Karpas-422 (cell line): Measurements from ENCODE around the gene GRK5. TPM values are rescaled to one million over a fixed set of nuclear protein-coding genes. Genes with fewer than 3 reads are reported as not detected.

Experiments used
- DNase-seq: peaks from one replicate; pipeline ENCODE4 v3.0.0-alpha.2; 2015
- H2AFZ ChIP-seq: fragments of 200-600 bp; sonication (generic); 2 replicates; pipeline ENCODE4 v1.6.1; 2014; ENCODE audit warnings: antibody characterized with exemption, low read length, mixed read lengths
- H3K27ac ChIP-seq: fragments of 200-600 bp; sonication (generic); 2 replicates; pipeline ENCODE4 v1.5.1; 2014; ENCODE audit warnings: mild to moderate bottlenecking, low read length, moderate library complexity
- H3K27me3 ChIP-seq: fragments of 200-600 bp; sonication (generic); 2 replicates; pipeline ENCODE4 v1.6.1; 2014; ENCODE audit warnings: low read length, mixed read lengths
- H3K36me3 ChIP-seq: fragments of 200-600 bp; sonication (generic); 2 replicates; pipeline ENCODE4 v1.6.1; 2014; ENCODE audit warnings: low read length, mixed read lengths; ENCODE audit not compliant: insufficient read depth
- H3K4me1 ChIP-seq: fragments of 200-600 bp; sonication (generic); 2 replicates; pipeline ENCODE4 v1.6.1; 2014; ENCODE audit warnings: mild to moderate bottlenecking, low read length, mixed read lengths
- H3K4me2 ChIP-seq: fragments of 200-600 bp; sonication (generic); 2 replicates; pipeline ENCODE4 v1.6.1; 2014; ENCODE audit warnings: low read length, low read depth, mild to moderate bottlenecking; ENCODE audit not compliant: poor library complexity, severe bottlenecking
- H3K4me3 ChIP-seq: fragments of 200-600 bp; sonication (generic); 2 replicates; pipeline ENCODE4 v1.5.1; 2014; ENCODE audit warnings: mild to moderate bottlenecking, antibody characterized with exemption, low read length, mixed read lengths
- H3K79me2 ChIP-seq: fragments of 200-600 bp; sonication (generic); 2 replicates; pipeline ENCODE4 v1.6.1; 2014; ENCODE audit warnings: mild to moderate bottlenecking, low read length, mixed read lengths
- H3K9ac ChIP-seq: fragments of 200-600 bp; sonication (generic); 2 replicates; pipeline ENCODE4 v1.6.0; 2014; ENCODE audit warnings: low read length
- H3K9me2 ChIP-seq: fragments of 200-600 bp; sonication (generic), shearing (Covaris generic); replicated peaks from 2 replicates; pipeline ENCODE4 v1.6.0; 2014; ENCODE audit warnings: mild to moderate bottlenecking, low read length, moderate library complexity; ENCODE audit not compliant: insufficient read depth
- H3K9me3 ChIP-seq: fragments of 300-700, 200-600 bp; sonication (generic); 2 replicates; pipeline ENCODE4 v1.6.1; 2014; ENCODE audit warnings: low read length, mixed read lengths
- H4K20me1 ChIP-seq: fragments of 200-600 bp; sonication (generic); 2 replicates; pipeline ENCODE4 v1.6.1; 2014; ENCODE audit warnings: mild to moderate bottlenecking, antibody characterized with exemption, low read length, low read depth; ENCODE audit not compliant: insufficient read depth
- total RNA-seq: library from RNA; depleted of rRNA; stranded (reverse); fragments of >200 nt; shearing (Covaris generic); gene quantifications from 2 replicates; pipeline ENCODE4 v1.2.3, GENCODE V29; 2014; ENCODE audit warnings: low replicate concordance

Gene GRK5
- total RNA-seq, 1 experiment from 2014 or later: 4.5 TPM

- H3K9ac ChIP-seq: no peak overlapping the region
- H4K20me1 ChIP-seq: no peaks in the 10 kb centered on the region
- H3K27ac ChIP-seq: no peak overlapping the region
- H3K4me2 ChIP-seq: no peak overlapping the region
- no peak overlapping the region for H3K4me3 ChIP-seq
- H3K79me2 ChIP-seq: no peaks in the 10 kb centered on the region
- DNase-seq: no peak
- no peaks in the 10 kb centered on the region for H3K36me3 ChIP-seq
- H3K9me2 ChIP-seq: no peaks in the 10 kb centered on the region
- no peaks in the 10 kb centered on the region for H3K27me3 ChIP-seq
- H3K4me1 ChIP-seq: peaks cover 1% of the 10 kb centered on the region; the same call in 1 of the 2 replicates
- no peaks in the 10 kb centered on the region for H3K9me3 ChIP-seq
- no peak overlapping the region for H2AFZ ChIP-seq
Observed at GRCh38 chr10:119495021-119495505, 287.7 kb downstream of the GRK5 start.

- DNase-seq: no peak
- Histone ChIP-seq H3K79me2 (no peaks in the 10 kb centered on the region), H3K27ac (no peak overlapping the region), H2AFZ (no peak overlapping the region), H3K36me3 (no peaks in the 10 kb centered on the region), H3K27me3 (no peaks in the 10 kb centered on the region), H3K4me2 (no peak overlapping the region), H3K9me3 (no peaks in the 10 kb centered on the region), H3K4me1 (no peaks in the 10 kb centered on the region), H3K4me3 (no peak overlapping the region), H3K9ac (no peak overlapping the region), H3K9me2 (no peaks in the 10 kb centered on the region), H4K20me1 (no peaks in the 10 kb centered on the region)
Observed at GRCh38 chr10:119495545-119495944, 288.2 kb downstream of the GRK5 start.

GRCh38 chr10:119496273-119496672 lies 288.9 kb downstream of the GRK5 start:
- no peaks in the 10 kb centered on the region for H3K4me1 ChIP-seq
- DNase-seq: no peak
- no peaks in the 10 kb centered on the region for H3K36me3 ChIP-seq
- H3K9me2 ChIP-seq: no peaks in the 10 kb centered on the region
- no peak overlapping the region for H3K9ac ChIP-seq
- no peak overlapping the region for H2AFZ ChIP-seq
- no peaks in the 10 kb centered on the region for H4K20me1 ChIP-seq
- H3K27me3 ChIP-seq: no peaks in the 10 kb centered on the region
- no peaks in the 10 kb centered on the region for H3K79me2 ChIP-seq
- no peak overlapping the region for H3K27ac ChIP-seq
- H3K4me3 ChIP-seq: no peak overlapping the region
- H3K9me3 ChIP-seq: no peaks in the 10 kb centered on the region
- H3K4me2 ChIP-seq: no peak overlapping the region

DNA sequence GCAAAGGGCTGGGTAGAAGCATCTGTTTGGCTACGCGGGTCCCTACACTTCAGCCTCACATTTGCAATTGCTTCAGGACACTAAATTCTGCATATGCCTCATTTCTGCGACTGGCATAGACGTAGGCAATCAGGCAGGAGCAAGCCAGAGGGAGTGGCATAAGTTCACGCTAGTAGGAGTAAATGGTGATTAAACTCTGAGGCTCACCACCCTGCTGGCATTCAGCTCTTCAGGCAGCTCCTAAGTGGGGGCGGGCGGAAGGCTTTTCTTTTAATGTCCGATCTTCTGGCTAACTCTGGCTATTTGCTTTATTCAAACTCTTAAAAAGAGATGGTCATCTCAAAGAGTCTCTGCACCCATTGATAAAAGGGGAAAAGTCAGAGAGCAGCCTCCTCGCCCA lies 289.9 kb downstream of the GRK5 start:
- no peak overlapping the region for H3K9ac ChIP-seq
- DNase-seq: no peak
- no peaks in the 10 kb centered on the region for H3K4me1 ChIP-seq
- no peak overlapping the region for H3K4me2 ChIP-seq
- H2AFZ ChIP-seq: no peak overlapping the region
- no peaks in the 10 kb centered on the region for H3K36me3 ChIP-seq
- H4K20me1 ChIP-seq: no peaks in the 10 kb centered on the region
- no peaks in the 10 kb centered on the region for H3K9me3 ChIP-seq
- no peak overlapping the region for H3K4me3 ChIP-seq
- no peaks in the 10 kb centered on the region for H3K79me2 ChIP-seq
- no peaks in the 10 kb centered on the region for H3K27me3 ChIP-seq
- H3K9me2 ChIP-seq: no peaks in the 10 kb centered on the region
- no peak overlapping the region for H3K27ac ChIP-seq

DNA sequence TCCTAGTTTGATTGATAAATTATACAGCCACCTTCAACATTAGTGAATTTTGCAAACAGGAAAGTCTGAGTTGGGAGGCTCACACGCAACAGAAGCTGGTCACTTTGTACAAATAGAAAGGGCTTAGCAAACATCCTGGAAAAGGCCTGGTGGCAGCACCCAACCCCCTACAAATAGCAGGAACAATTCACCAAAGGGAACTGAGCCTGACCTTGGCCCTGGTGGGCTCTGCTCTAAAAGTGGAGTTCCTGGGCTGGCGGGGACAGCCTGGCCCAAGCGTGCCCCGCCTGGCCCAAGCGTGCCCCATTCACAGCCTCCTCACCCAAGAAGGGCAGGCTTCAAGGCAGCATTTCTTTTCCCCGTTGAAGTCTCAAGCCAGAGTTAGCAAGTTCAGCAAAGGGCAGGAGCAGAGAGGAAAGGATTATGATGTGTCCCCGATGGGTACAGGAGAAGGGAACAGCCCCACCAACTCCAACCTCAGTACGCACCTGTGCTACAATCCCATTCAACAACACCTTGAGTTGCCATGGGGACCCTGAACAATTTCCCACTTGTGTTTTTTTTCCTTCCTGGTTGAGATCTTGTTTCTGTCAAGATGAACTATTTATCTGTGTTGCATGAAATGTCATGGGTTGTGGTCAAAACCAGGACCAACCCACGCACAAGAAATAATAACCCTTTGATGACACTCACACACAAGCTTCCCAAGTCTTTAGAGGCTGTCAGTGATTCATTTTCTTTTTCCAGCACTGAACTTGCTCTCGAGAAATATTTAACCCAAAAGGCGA lies 291.7 kb downstream of the GRK5 start:
- Histone ChIP-seq H3K4me1 (no peaks in the 10 kb centered on the region), H3K36me3 (no peaks in the 10 kb centered on the region), H3K9me2 (no peaks in the 10 kb centered on the region), H3K4me2 (no peak overlapping the region), H2AFZ (no peak overlapping the region), H3K9me3 (no peaks in the 10 kb centered on the region), H3K4me3 (no peak overlapping the region), H4K20me1 (no peaks in the 10 kb centered on the region), H3K9ac (no peak overlapping the region), H3K27me3 (no peaks in the 10 kb centered on the region), H3K79me2 (no peaks in the 10 kb centered on the region), H3K27ac (no peak overlapping the region)
- DNase-seq: no peak

- Histone ChIP-seq H3K4me1 (no peaks in the 10 kb centered on the region), H3K9ac (no peak overlapping the region), H3K27ac (no peak overlapping the region), H3K79me2 (no peaks in the 10 kb centered on the region), H2AFZ (no peak overlapping the region), H3K27me3 (no peaks in the 10 kb centered on the region), H3K9me2 (no peaks in the 10 kb centered on the region), H3K36me3 (no peaks in the 10 kb centered on the region), H3K4me2 (no peak overlapping the region), H3K4me3 (no peak overlapping the region), H3K9me3 (no peaks in the 10 kb centered on the region), H4K20me1 (no peaks in the 10 kb centered on the region)
- DNase-seq: no peak
Observed at GRCh38 chr10:119499677-119500002, 292.3 kb downstream of the GRK5 start.

DNA sequence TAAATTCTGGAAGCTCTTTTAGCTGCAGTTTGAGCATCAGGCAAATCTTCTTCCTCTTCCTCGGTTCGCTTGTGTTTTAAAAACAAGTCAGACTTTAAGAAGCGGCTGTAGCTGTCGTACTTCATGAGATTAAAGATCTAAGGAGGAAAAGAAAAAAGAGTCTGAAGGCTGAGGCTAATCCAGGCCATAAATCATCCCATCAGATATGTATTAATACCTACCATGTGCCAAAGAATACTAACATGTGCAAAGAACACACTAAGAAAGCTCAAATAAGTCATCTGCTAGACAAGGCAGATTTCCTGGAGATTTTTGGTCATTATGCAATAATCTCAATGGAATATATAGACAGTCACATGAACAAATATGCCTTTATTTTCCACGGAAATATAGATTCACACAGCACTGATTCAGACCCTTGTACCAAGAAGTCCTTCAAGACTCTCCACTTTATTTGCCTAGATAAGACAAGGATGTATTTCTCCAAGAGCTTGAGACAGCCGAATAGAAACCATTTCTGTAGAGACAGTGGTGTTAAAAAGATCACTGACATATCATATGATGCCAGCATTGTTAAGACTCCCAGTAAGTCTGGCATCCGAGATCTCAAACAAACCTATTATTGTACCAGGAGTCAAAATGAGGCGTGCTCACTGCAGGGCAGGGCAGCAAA lies 292.9 kb downstream of the GRK5 start:
- H3K27me3 ChIP-seq: no peaks in the 10 kb centered on the region
- H3K27ac ChIP-seq: no peak overlapping the region
- H3K36me3 ChIP-seq: no peaks in the 10 kb centered on the region
- H2AFZ ChIP-seq: no peak overlapping the region
- no peaks in the 10 kb centered on the region for H3K9me2 ChIP-seq
- DNase-seq: no peak
- no peak overlapping the region for H3K4me3 ChIP-seq
- no peak overlapping the region for H3K9ac ChIP-seq
- H3K9me3 ChIP-seq: no peaks in the 10 kb centered on the region
- H3K79me2 ChIP-seq: no peaks in the 10 kb centered on the region
- no peak overlapping the region for H3K4me2 ChIP-seq
- H4K20me1 ChIP-seq: no peaks in the 10 kb centered on the region
- no peaks in the 10 kb centered on the region for H3K4me1 ChIP-seq

DNA sequence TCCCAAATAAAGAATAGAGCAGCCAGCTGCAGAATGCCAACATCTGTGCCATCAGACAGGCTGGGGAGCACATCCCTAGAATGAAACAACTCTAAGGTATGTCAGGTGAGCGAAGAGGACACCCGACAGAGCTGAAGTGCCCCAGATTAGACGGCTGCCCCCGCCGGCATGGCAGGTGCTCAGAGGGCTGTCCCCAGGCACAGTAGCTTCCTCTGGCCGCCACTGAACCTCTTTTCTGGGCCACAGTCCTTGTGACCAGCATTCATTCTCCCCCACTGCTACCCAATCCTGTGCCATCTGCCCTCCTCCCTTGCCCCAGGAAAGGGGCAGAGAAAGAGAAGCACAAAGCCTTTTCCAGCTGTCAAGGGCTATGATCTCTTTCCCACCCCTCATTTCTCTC lies 293.4 kb downstream of the GRK5 start:
- Histone ChIP-seq H3K9ac (no peak overlapping the region), H3K27me3 (no peaks in the 10 kb centered on the region), H3K4me3 (no peak overlapping the region), H3K9me3 (no peaks in the 10 kb centered on the region), H3K9me2 (no peaks in the 10 kb centered on the region), H3K4me1 (no peaks in the 10 kb centered on the region), H2AFZ (no peak overlapping the region), H4K20me1 (no peaks in the 10 kb centered on the region), H3K4me2 (no peak overlapping the region), H3K36me3 (no peaks in the 10 kb centered on the region), H3K79me2 (no peaks in the 10 kb centered on the region), H3K27ac (no peak overlapping the region)
- DNase-seq: no peak
